ENCODE measurements around the gene SEMA3D. TPM values are rescaled to one million over a fixed set of nuclear protein-coding genes. Genes with fewer than 3 reads are reported as not detected.
A peak's percentile ranks its signal among the peaks of the same experiment; 100 is the strongest.

The SEMA3D gene
- total and polyA plus RNA-seq, 2 of the 4 experiments (the other 2 are of a cell fraction), result 2.9 to 13.6 TPM

GRCh38 chr7:84981055-84981976 lies 205.5 kb downstream of the SEMA3D start (continued):
- TF ChIP-seq CEBPB (IDR thresholded peaks at IDR 0.05; ENCODE audit: low read depth, low read length), result no peak
- TF ChIP-seq POLR2A (IDR thresholded peaks at IDR 0.05; ENCODE audit: low read depth, low read length), result no peak

GRCh38 chr7:84975586-84976185 lies 211.2 kb downstream of the SEMA3D start:
- H2BK5ac ChIP-seq (ENCODE audit: low read depth, low read length, poor library complexity, severe bottlenecking), result no peak overlapping the region
- no peak overlapping the region for H2AK5ac ChIP-seq (ENCODE audit: low read depth, low read length)
- POLR2A ChIA-PET (ENCODE audit: unreplicated experiment), result no interaction called here
- peak overlapping the region; percentile 41; the same call in 1 of the 2 replicates for H3K4me2 ChIP-seq (ENCODE audit: low read depth, low read length)
- no peaks in the 10 kb centered on the region for H3K36me3 ChIP-seq (ENCODE audit: control insufficient read depth, insufficient read depth, low read length)
- intact Hi-C loops (cut with micrococcal nuclease), result no loop called here
- H2AK9ac ChIP-seq (replicated peaks; ENCODE audit: low read depth, low read length, poor library complexity), result no peak overlapping the region
- H4K8ac ChIP-seq (ENCODE audit: low read depth in 2 of 2, low read length in 2 of 2), result no peak overlapping the region
- 0 out of 2 replicates have a peak, but pooled peaks cover 2% of the 10 kb centered on the region for H3K4me1 ChIP-seq (ENCODE audit: control insufficient read depth, insufficient read depth, low read length)
- dilution Hi-C loops (cut with HindIII; ENCODE audit: low sequenced_read_pairs, unreplicated experiment), result no loop called here
- no peaks in the 10 kb centered on the region for H3K9me1 ChIP-seq (ENCODE audit: insufficient read depth, low read length)
- H3K56ac ChIP-seq (ENCODE audit: extremely low read depth, insufficient read depth, low read length), result no peak overlapping the region
- DNase-seq (peak; percentile 34), ATAC-seq (ENCODE audit: low read depth) (peak; percentile 35; the same call in 1 of the 2 replicates)
- no peak overlapping the region for H2BK120ac ChIP-seq (ENCODE audit: low read depth, low read length)
- no peak overlapping the region for H3K14ac ChIP-seq (replicated peaks; ENCODE audit: low read depth, low read length)
- H2BK20ac ChIP-seq (ENCODE audit: low read depth, low read length), result no peak overlapping the region
- H3K23ac ChIP-seq (ENCODE audit: low read depth, low read length), result no peak overlapping the region
- TF ChIP-seq MXI1 (IDR thresholded peaks at IDR 0.05; ENCODE audit: borderline replicate concordance, low read depth, low read length) (no peak), CEBPB (IDR thresholded peaks at IDR 0.05; ENCODE audit: low read depth, low read length) (peak; percentile 37; the same call in 1 of the 2 replicates), SMC3 (IDR thresholded peaks at IDR 0.05; ENCODE audit: low read depth, low read length) (no peak)
- no CpG with 5 or more reads among the region's 1 CpG for WGBS, 2 experiments (ENCODE audit: extremely low coverage in 2 of 2, insufficient read length in 1 of 2)
- no peaks in the 10 kb centered on the region for H3K79me1 ChIP-seq (ENCODE audit: low read depth in 1 of 2, low read length in 2 of 2)
- CTCF ChIA-PET, result no interaction called here
- no TSS peak for BruUV-seq (replicated peaks)
- H2AFZ ChIP-seq (replicated peaks; ENCODE audit: low read length, poor library complexity), result no peak overlapping the region
- H3K27me3 ChIP-seq (ENCODE audit: control insufficient read depth, insufficient read depth, low read length), result no peaks in the 10 kb centered on the region
- no peak overlapping the region for H4K91ac ChIP-seq (ENCODE audit: insufficient read depth, low read depth, low read length)
- no peak overlapping the region for H3K4me3 ChIP-seq (ENCODE audit: insufficient read depth, low read depth, low read length)
- no peak overlapping the region for H2BK15ac ChIP-seq (ENCODE audit: low read depth, low read length)
- no peaks in the 10 kb centered on the region for H3K9me3 ChIP-seq (ENCODE audit: control insufficient read depth, insufficient read depth, low read length)
- H3K4ac ChIP-seq (ENCODE audit: low read depth, low read length), result no peak overlapping the region
- H3K9ac ChIP-seq (ENCODE audit: low read depth, low read length), result no peak overlapping the region
- no peaks in the 10 kb centered on the region for H4K20me1 ChIP-seq (ENCODE audit: insufficient read depth, low read length)
- no peak overlapping the region for H4K5ac ChIP-seq (ENCODE audit: low read depth, low read length)
- H3K27ac ChIP-seq (ENCODE audit: insufficient read depth, low read length), result no peak overlapping the region
- in situ Hi-C loops (cut with MboI; ENCODE audit: low sequenced_read_pairs), result no loop called here
- no peak overlapping the region for H3K18ac ChIP-seq (ENCODE audit: low read depth, low read length)
